Psoas muscle (tissue), 8 donors: ENCODE data around the gene SRRM4. TPM values are rescaled to one million over a fixed set of nuclear protein-coding genes. Genes with fewer than 3 reads are reported as not detected.

Source experiments
- ATAC-seq, 4 donors: fragments of 200-7000 bp; cut with Tn5 transposase; one replicate each; pipeline ENCODE4 v1.9.1; 2020; ENCODE audit warnings: moderate library complexity in 3 of 4, mild to moderate bottlenecking in 2 of 4
- DNase-seq, 2 donors: peaks; one replicate each; pipeline ENCODE4 v3.0.0-alpha.2; 2020
- H3K27ac ChIP-seq: fragments of 200-600 bp; one replicate; pipeline ENCODE4 v1.8.0; 2022
- H3K27me3 ChIP-seq, 3 donors: fragments of 200-600 bp in 1 of 3; one replicate each; pipeline versions ENCODE4 v1.6.1 to v1.8.0; 2013 to 2022; ENCODE audit warnings: low read length in 2 of 3, mild to moderate bottlenecking in 2 of 3, moderate library complexity in 1 of 3; ENCODE audit not compliant: insufficient read depth in 3 of 3
- H3K36me3 ChIP-seq, 2 donors: fragments of 200-600 bp in 1 of 2; one replicate each; pipeline versions ENCODE4 v1.6.1 to v1.8.0; 2013 to 2022; ENCODE audit warnings: low read depth in 1 of 2, mild to moderate bottlenecking in 1 of 2, moderate library complexity in 1 of 2; ENCODE audit not compliant: insufficient read depth in 1 of 2
- H3K4me1 ChIP-seq: fragments of 200-600 bp; one replicate; pipeline ENCODE4 v1.8.0; 2022
- H3K4me3 ChIP-seq: fragments of 200-600 bp; one replicate; pipeline ENCODE4 v1.8.0; 2022; ENCODE audit warnings: mild to moderate bottlenecking
- H3K9me3 ChIP-seq: fragments of 200-600 bp; one replicate; pipeline ENCODE4 v1.8.0; 2022
- WGBS, 3 donors: extraction: QIAGEN DNeasy Blood & Tissue Kit; methylation state at CpG; one replicate each; pipeline versions ENCODE4 v1.1.6 to v1.1.7; 2013; 5-methylcytosine and 5-hydroxymethylcytosine counted together
- intact Hi-C, 2 donors: fragments of 100-400 bp; cut with DNase I; formaldehyde crosslinking; loops; one replicate each; pipeline versions ENCODE4 v1.11.0 to v1.14.2; 2022
- polyA plus RNA-seq, 3 donors: library from polyadenylated mRNA; stranded (reverse); fragments of 200-250 nt; gene quantifications; one replicate each; pipeline ENCODE4 v1.2.3, GENCODE V29; 2013
- total RNA-seq, 4 donors: library from RNA; stranded (reverse); fragmentation: NEBNext Ultra II Directional in 2 of 4; extraction: Animal tissue kit (Norgen Biotek cat#: 25700) in 2 of 4; gene quantifications; one replicate each; pipeline versions ENCODE4 v1.2.1 to v1.2.4, GENCODE V29; 2021 to 2023
- TF ChIP-seq, protein P1 (sequence below): fragments of 200-600 bp; IDR thresholded peaks from one replicate; pipeline ENCODE4 v1.8.0; 2022; ENCODE audit warnings: antibody characterized with exemption
- donor health status: healthy with polysubstance abuse.
- donor health status: DM: no; HTN: no; CAD: no; lungs with moderate emphysema.
- donor health status: Bipolar disorder and iron deficiency.
- donor health status: healthy.
- donor health status: DM: yes; HTN: yes; CAD: no.
- donor health status: DM: no; HTN: no; CAD: no.
- donor health status: DM: no; HTN: no; CAD: no.
- donor health status: DM: yes; HTN: yes; CAD: no.

SRRM4 gene
- total and polyA plus RNA-seq, 7 donors, result 0.01 to 0.19 (median 0.09) TPM

DNA sequence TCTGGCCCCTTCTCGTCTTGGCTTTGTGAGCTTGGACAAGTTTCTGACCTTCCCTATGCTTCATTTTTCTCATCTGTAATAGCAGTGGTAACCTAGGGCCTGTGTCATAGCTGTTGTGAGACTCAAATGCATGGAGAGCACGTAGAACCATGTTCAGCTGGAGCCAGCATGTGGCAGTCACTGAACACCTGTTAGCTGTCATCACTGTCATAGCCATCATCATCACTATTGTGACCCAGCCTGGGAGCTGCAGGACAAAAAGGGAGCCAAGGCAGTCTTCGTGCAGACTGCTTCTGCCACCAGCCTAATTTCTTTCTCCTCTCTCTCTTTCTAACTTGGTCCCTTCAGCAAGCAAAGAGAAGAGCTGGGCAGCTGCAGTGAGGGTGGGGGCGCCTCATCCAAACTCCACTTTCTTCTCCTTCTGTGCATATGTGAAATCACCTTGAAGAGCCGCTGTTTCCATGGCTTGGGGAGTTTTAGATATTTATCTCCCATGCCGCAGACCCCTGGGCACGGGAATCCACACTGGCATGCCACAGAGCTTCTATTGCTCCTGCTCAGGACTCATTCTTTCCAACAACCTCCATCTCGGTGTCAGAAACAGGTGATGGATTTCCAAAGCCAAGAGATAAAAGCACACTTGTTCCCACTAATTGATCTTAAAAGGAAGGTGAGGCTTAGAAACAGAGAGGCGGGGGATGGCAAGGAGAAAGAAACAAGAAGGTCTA, 87.0 kb downstream of the SRRM4 start:
- TF ChIP-seq, protein P1, sequence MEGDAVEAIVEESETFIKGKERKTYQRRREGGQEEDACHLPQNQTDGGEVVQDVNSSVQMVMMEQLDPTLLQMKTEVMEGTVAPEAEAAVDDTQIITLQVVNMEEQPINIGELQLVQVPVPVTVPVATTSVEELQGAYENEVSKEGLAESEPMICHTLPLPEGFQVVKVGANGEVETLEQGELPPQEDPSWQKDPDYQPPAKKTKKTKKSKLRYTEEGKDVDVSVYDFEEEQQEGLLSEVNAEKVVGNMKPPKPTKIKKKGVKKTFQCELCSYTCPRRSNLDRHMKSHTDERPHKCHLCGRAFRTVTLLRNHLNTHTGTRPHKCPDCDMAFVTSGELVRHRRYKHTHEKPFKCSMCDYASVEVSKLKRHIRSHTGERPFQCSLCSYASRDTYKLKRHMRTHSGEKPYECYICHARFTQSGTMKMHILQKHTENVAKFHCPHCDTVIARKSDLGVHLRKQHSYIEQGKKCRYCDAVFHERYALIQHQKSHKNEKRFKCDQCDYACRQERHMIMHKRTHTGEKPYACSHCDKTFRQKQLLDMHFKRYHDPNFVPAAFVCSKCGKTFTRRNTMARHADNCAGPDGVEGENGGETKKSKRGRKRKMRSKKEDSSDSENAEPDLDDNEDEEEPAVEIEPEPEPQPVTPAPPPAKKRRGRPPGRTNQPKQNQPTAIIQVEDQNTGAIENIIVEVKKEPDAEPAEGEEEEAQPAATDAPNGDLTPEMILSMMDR, result no peak
- intact Hi-C loops, result no loop called here
- DNase-seq (no peak), ATAC-seq (peak in 2 of 4 donors; percentile 36 to 69)
- H3K9me3 ChIP-seq, result no peaks in the 10 kb centered on the region
- peaks cover 0 to 10% (median under 1%) of the 10 kb centered on the region in 3 donors for H3K27me3 ChIP-seq
- H3K4me1 ChIP-seq, result no peaks in the 10 kb centered on the region
- H3K27ac ChIP-seq, result no peak overlapping the region
- H3K36me3 ChIP-seq, result no peaks in the 10 kb centered on the region
- no peak overlapping the region for H3K4me3 ChIP-seq
- 41 to 55% (median 46%) methylated on average over 9 of the region's 9 CpGs for WGBS, 3 donors

DNA sequence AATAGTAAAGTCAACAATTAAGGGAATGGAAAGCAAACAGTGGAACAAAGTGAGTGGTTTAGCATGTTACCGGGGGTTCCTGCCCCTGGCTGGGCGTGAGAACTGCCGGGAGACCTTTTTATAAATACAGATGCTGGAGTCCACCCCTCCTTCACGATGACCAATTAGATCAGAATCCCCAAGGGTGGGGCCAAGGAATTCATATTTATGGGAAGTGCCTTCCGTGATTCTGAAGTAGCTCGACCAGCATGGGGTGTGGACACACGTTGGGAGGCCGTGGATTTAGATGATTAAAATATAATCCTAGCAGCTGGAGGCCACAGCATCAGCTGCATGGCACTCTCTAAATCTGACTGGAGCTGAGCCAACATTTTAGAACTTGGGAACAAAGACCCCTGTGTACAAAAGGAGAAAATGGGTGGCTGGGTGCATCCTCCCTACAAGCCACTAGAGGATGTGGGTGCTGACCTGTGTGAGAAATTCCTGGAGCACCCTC, 87.9 kb downstream of the SRRM4 start:
- H3K27ac ChIP-seq, result no peak overlapping the region
- no peak for ATAC-seq
- intact Hi-C loops, result no loop called here
- no peak for DNase-seq
- TF ChIP-seq, protein P1, result no peak
- H3K27me3 ChIP-seq, result peaks cover 0 to 10% (median 0%) of the 10 kb centered on the region in 3 donors
- no peaks in the 10 kb centered on the region for H3K36me3 ChIP-seq
- no peaks in the 10 kb centered on the region for H3K9me3 ChIP-seq
- 10 to 12% (median 12%) methylated on average over 8 of the region's 8 CpGs for WGBS, 3 donors
- no peaks in the 10 kb centered on the region for H3K4me1 ChIP-seq
- H3K4me3 ChIP-seq, result no peak overlapping the region

DNA sequence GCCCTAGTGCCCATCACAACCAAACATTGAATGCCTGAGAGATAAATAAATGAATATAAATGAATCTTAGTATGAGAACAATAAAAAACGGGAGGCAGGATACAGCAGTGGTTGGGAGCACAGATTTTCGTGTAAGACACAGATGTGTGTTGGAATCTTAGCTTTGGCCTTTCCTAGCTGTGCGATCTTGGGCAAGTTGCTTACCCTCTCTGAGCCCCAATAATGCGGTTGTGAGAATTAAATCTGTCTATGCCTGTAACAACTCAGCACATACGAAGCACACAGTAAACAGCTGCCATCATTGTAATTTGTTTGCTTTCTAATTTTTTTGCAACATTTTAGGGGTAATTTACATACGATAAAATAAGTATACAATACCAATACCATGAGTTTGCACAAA, 89.8 kb downstream of the SRRM4 start:
- no peaks in the 10 kb centered on the region for H3K4me1 ChIP-seq
- H3K9me3 ChIP-seq, result no peaks in the 10 kb centered on the region
- ATAC-seq (no peak), DNase-seq (no peak)
- TF ChIP-seq, protein P1, result no peak
- no peaks in the 10 kb centered on the region for H3K36me3 ChIP-seq
- no peak overlapping the region for H3K4me3 ChIP-seq
- no peak overlapping the region for H3K27ac ChIP-seq
- intact Hi-C loops, result no loop called here
- 73 to 79% (median 76%) methylated on average over 6 of the region's 6 CpGs for WGBS, 3 donors
- peaks cover 0 to 10% (median 0%) of the 10 kb centered on the region in 3 donors for H3K27me3 ChIP-seq

DNA sequence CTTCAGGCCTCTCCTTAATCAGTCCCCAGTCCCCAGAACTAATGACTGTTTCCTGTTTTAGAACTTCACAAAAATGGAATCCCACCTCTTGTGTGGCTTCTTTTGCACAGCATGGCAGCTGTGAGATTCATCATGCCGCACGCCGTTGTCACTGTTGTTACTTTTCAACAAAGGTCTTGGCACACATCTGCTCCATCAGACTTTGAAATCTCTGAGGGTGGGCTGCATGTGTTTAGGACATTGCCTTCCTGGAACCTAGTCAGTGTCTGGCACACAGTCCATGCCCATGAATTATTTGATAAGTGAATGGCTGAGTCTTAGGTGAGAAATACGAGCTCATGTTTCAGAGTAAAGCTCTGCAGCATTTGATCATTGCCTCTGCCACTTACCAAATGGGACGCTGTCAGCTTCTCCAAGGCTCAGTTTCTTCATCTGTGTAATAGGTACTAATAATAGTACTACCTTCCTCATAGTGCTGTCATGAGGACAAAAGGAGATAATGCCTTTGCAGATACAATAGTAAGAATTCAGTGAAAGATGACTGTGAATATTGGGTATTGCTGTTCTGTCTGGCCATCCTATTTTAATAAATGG, 90.4 kb downstream of the SRRM4 start:
- no peak for DNase-seq
- no peak overlapping the region for H3K27ac ChIP-seq

More for the DNA sequence above, 90.4 kb downstream of the SRRM4 start:
- H3K27me3 ChIP-seq, result peaks cover 0 to 10% (median 0%) of the 10 kb centered on the region in 3 donors
- H3K9me3 ChIP-seq, result no peaks in the 10 kb centered on the region
- no peak overlapping the region for H3K4me3 ChIP-seq
- 31 to 57% (median 44%) methylated on average over 5 of the region's 5 CpGs for WGBS, 3 donors
- TF ChIP-seq, protein P1, result no peak
- intact Hi-C loops, result no loop called here
- no peaks in the 10 kb centered on the region for H3K36me3 ChIP-seq
- no peak for ATAC-seq
- H3K4me1 ChIP-seq, result no peaks in the 10 kb centered on the region
